ENCODE results near the gene BEST3.

BEST3 gene

DNA sequence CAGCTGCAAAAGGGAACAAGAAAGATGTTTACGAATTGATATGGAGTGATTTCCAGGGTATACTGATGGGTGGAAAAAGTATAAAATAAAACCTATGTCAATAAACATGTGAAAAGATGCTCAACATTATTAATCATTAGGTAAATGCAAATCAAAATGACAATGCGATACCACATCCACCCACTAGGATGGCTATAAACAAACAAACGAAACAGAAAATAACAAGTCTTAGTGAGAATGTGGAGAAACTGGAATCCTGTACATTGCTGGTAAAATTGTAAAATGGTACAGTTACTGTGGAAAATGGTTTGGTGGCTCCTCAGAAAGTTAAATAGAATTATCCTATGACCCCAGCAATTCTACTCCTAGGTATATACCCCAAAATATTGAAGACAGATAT is 9.5 kb upstream of the BEST3 start:
- POLR2A ChIA-PET, result no interaction called here
- no peak for DNase-seq (ENCODE audit: extremely low spot score)
- CTCF ChIA-PET, result no interaction called here
- TF ChIP-seq, protein P1, sequence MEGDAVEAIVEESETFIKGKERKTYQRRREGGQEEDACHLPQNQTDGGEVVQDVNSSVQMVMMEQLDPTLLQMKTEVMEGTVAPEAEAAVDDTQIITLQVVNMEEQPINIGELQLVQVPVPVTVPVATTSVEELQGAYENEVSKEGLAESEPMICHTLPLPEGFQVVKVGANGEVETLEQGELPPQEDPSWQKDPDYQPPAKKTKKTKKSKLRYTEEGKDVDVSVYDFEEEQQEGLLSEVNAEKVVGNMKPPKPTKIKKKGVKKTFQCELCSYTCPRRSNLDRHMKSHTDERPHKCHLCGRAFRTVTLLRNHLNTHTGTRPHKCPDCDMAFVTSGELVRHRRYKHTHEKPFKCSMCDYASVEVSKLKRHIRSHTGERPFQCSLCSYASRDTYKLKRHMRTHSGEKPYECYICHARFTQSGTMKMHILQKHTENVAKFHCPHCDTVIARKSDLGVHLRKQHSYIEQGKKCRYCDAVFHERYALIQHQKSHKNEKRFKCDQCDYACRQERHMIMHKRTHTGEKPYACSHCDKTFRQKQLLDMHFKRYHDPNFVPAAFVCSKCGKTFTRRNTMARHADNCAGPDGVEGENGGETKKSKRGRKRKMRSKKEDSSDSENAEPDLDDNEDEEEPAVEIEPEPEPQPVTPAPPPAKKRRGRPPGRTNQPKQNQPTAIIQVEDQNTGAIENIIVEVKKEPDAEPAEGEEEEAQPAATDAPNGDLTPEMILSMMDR (IDR thresholded peaks at IDR 0.05; ENCODE audit: control extremely low read depth, extremely low read depth, low read depth, missing control alignments), result no peak

- POLR2A ChIA-PET, result no interaction called here
- TF ChIP-seq, protein P1 (IDR thresholded peaks at IDR 0.05; ENCODE audit: control extremely low read depth, extremely low read depth, low read depth, missing control alignments), result no peak
Observed at GRCh38 chr12:69704357-69704756, 5.3 kb upstream of the BEST3 start.

GRCh38 chr12:69703146-69703642 is 4.1 kb upstream of the BEST3 start:
- no peak for DNase-seq (ENCODE audit: extremely low spot score)
- TF ChIP-seq, protein P1 (IDR thresholded peaks at IDR 0.05; ENCODE audit: control extremely low read depth, extremely low read depth, low read depth, missing control alignments), result no peak
- ChIA-PET POLR2A (no interaction called here), CTCF (no interaction called here)

More at GRCh38 chr12:69704357-69704756, 5.3 kb upstream of the BEST3 start:
- CTCF ChIA-PET, result interaction anchor here (2.0 kb wide), 1 partner anchor 32 kb away, joined by 4 read pairs; no protein-coding TSS in a partner anchor
- DNase-seq (ENCODE audit: extremely low spot score), result no peak

GRCh38 chr12:69701826-69702225 is 2.7 kb upstream of the BEST3 start:
- ChIA-PET POLR2A (no interaction called here), CTCF (no interaction called here)
- TF ChIP-seq, protein P1 (IDR thresholded peaks at IDR 0.05; ENCODE audit: control extremely low read depth, extremely low read depth, low read depth, missing control alignments), result no peak
- DNase-seq (ENCODE audit: extremely low spot score), result no peak

DNA sequence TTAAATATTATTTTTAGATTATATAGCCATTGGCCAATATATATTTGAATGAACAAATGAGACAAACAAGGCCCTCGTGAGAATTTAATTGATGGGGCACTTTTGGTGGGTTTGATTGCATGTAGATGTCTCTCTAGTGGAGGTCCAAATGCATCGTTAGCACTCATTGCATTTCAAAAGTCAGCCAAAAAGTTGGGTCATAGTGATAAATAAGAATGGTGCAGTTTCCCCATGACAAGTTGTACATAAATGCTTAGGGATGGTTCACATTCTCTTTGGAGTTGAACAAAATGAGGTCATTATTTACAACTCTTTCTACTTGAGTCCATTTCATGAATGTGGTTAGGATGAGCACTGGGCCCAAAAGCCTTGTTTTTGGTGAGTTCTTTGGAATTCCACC is 1.0 kb downstream of the BEST3 start:
- no peak for DNase-seq (ENCODE audit: extremely low spot score)
- TF ChIP-seq, protein P1 (IDR thresholded peaks at IDR 0.05; ENCODE audit: control extremely low read depth, extremely low read depth, low read depth, missing control alignments), result no peak
- ChIA-PET POLR2A (no interaction called here), CTCF (no interaction called here)

GRCh38 chr12:69694123-69694522 is 5.0 kb downstream of the BEST3 start:
- no peak for DNase-seq (ENCODE audit: extremely low spot score)
- POLR2A ChIA-PET, result no interaction called here
- CTCF ChIA-PET, result no interaction called here
- TF ChIP-seq, protein P1 (IDR thresholded peaks at IDR 0.05; ENCODE audit: control extremely low read depth, extremely low read depth, low read depth, missing control alignments), result no peak

GRCh38 chr12:69689638-69690037 is 9.5 kb downstream of the BEST3 start:
- POLR2A ChIA-PET, result no interaction called here
- TF ChIP-seq, protein P1 (IDR thresholded peaks at IDR 0.05; ENCODE audit: control extremely low read depth, extremely low read depth, low read depth, missing control alignments), result no peak
- DNase-seq (ENCODE audit: extremely low spot score), result no peak
- CTCF ChIA-PET, result interaction anchor here (0.7 to 1.6 kb wide), 3 partner anchors 9 to 21 kb away, joined by 3 to 4 read pairs (median 3); partner anchors contain the start of gene BEST3

Data from GM10248 (cell line).